ENCODE results near the gene IGFBP2. TPM values are rescaled to one million over a fixed set of nuclear protein-coding genes. Genes with fewer than 3 reads are reported as not detected.
"Not testable (repeated sequence)": the region's sequence is repeated elsewhere in the genome, so short reads cannot be mapped to it uniquely, and the experiment has no call there.

The IGFBP2 gene
- 213 TPM for total RNA-seq

- DNase-seq = no peak
These were observed at the start of gene IGFBP2 for GRCh38 chr2:216632952-216633615. Gene IGFBP2, plus strand, starts transcription at chr2:216633420. Its CDS starts 104 bp downstream, at chr2:216633524.

GRCh38 chr2:216583606-216584005, 49.6 kb upstream of the IGFBP2 start:
- DNase-seq = no peak

- DNase-seq = no peak
These were observed 49.1 kb upstream of the IGFBP2 start for GRCh38 chr2:216584112-216584511.

- no peak for DNase-seq
These were observed 47.8 kb upstream of the IGFBP2 start for GRCh38 chr2:216585441-216585840.

- DNase-seq = no peak
These were observed 44.1 kb upstream of the IGFBP2 start for GRCh38 chr2:216588861-216589710.

- no peak for DNase-seq
These were observed 43.4 kb upstream of the IGFBP2 start for GRCh38 chr2:216589791-216590190.

GRCh38 chr2:216590780-216591179, 42.4 kb upstream of the IGFBP2 start:
- DNase-seq = no peak

GRCh38 chr2:216591480-216591879, 41.7 kb upstream of the IGFBP2 start:
- DNase-seq = no peak

GRCh38 chr2:216594081-216594480, 39.1 kb upstream of the IGFBP2 start:
- no peak for DNase-seq

GRCh38 chr2:216596236-216596979, 36.8 kb upstream of the IGFBP2 start:
- DNase-seq = no peak

GRCh38 chr2:216596980-216597509, 36.2 kb upstream of the IGFBP2 start:
- no peak for DNase-seq

GRCh38 chr2:216597825-216598224, 35.4 kb upstream of the IGFBP2 start:
- not testable (repeated sequence) for DNase-seq

GRCh38 chr2:216601632-216602409, 31.4 kb upstream of the IGFBP2 start:
- DNase-seq = no peak

- no peak for DNase-seq
These were observed 30.0 kb upstream of the IGFBP2 start for GRCh38 chr2:216603010-216603883.

- no peak for DNase-seq
These were observed 29.4 kb upstream of the IGFBP2 start for GRCh38 chr2:216603884-216604245.

- no peak for DNase-seq
These were observed 28.8 kb upstream of the IGFBP2 start for GRCh38 chr2:216604458-216604857.

GRCh38 chr2:216606551-216607276, 26.5 kb upstream of the IGFBP2 start:
- DNase-seq = no peak

- DNase-seq = no peak
These were observed 26.0 kb upstream of the IGFBP2 start for GRCh38 chr2:216607277-216607560.

GRCh38 chr2:216608525-216608924, 24.7 kb upstream of the IGFBP2 start:
- DNase-seq = no peak

- DNase-seq = no peak
These were observed 17.7 kb upstream of the IGFBP2 start for GRCh38 chr2:216615298-216616082.

Measured in occipital lobe (tissue), 2 donors.